SK-N-MC (cell line): ENCODE measurements around the gene HERC4.

Experiments
- EZH2 ChIP-seq: fragments of 200-600 bp; sonication (generic); IDR thresholded peaks from one replicate; pipeline ENCODE4 v1.6.1; 2017; ENCODE audit warnings: antibody characterized with exemption
- POLR2AphosphoS5 ChIP-seq: IDR thresholded peaks from 2 replicates; pipeline ENCODE4 v1.6.1; 2012; ENCODE audit warnings: mild to moderate bottlenecking, low read depth, low read length, borderline replicate concordance

- TF ChIP-seq EZH2 = no peak
- TF ChIP-seq POLR2AphosphoS5 = no peak
Measured at GRCh38 chr10:67990093-67990492, 85.0 kb downstream of the HERC4 start.
